ENCODE data around the gene PRPF8.
"Not testable (repeated sequence)": the region's sequence is repeated elsewhere in the genome, so short reads cannot be mapped to it uniquely, and the experiment has no call there.

Gene PRPF8

GRCh38 chr17:1716076-1716911 is 31.6 kb upstream of the PRPF8 start:
- peak; percentile 100 for DNase-seq (ENCODE audit: low spot score)

DNA sequence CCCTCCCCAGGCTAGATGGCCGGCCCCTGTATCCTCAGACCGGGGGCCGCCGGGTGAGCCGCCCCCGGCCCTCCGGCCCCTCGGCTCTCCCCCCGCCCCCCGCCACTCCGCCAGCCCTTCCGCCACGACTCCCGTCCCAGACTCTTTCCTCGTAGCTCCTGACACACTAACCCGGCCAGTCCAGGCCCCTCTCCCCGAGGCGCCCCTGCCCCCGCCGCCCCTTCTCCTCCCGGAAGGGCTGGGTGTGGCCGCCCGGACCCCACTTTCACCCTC is 31.1 kb upstream of the PRPF8 start:
- no peak for DNase-seq (ENCODE audit: low spot score)

- DNase-seq (ENCODE audit: low spot score), result no peak
These were observed 30.5 kb upstream of the PRPF8 start for GRCh38 chr17:1714980-1715802.

- peak; percentile 78 for DNase-seq (ENCODE audit: low spot score)
These were observed 29.8 kb upstream of the PRPF8 start for GRCh38 chr17:1714427-1714979.

GRCh38 chr17:1713878-1714426 is 29.3 kb upstream of the PRPF8 start:
- DNase-seq (ENCODE audit: low spot score), result no peak

GRCh38 chr17:1713160-1713877 is 28.7 kb upstream of the PRPF8 start:
- no peak for DNase-seq (ENCODE audit: low spot score)

GRCh38 chr17:1712271-1712670 is 27.6 kb upstream of the PRPF8 start:
- no peak for DNase-seq (ENCODE audit: low spot score)

DNA sequence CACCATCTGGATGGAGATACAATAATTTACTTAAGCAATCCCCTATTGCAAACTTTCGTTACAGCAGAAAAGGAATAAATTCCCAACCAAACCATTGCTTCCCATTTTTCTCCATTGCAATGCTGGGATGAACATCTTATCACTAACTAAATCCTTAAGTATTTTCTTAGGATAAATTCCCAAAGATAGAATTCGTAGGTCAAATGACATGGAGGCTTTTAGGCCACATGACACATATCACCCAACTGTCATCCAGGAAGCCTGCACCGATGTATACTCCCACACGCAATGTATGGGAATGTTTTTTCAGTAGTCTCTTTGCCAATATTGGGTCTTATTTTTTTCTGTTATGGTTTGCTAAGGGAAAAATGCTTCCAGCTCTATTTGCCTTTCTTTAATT is 27.1 kb upstream of the PRPF8 start:
- DNase-seq (ENCODE audit: low spot score), result no peak

GRCh38 chr17:1710807-1711553 is 26.3 kb upstream of the PRPF8 start:
- DNase-seq (ENCODE audit: low spot score), result no peak

DNA sequence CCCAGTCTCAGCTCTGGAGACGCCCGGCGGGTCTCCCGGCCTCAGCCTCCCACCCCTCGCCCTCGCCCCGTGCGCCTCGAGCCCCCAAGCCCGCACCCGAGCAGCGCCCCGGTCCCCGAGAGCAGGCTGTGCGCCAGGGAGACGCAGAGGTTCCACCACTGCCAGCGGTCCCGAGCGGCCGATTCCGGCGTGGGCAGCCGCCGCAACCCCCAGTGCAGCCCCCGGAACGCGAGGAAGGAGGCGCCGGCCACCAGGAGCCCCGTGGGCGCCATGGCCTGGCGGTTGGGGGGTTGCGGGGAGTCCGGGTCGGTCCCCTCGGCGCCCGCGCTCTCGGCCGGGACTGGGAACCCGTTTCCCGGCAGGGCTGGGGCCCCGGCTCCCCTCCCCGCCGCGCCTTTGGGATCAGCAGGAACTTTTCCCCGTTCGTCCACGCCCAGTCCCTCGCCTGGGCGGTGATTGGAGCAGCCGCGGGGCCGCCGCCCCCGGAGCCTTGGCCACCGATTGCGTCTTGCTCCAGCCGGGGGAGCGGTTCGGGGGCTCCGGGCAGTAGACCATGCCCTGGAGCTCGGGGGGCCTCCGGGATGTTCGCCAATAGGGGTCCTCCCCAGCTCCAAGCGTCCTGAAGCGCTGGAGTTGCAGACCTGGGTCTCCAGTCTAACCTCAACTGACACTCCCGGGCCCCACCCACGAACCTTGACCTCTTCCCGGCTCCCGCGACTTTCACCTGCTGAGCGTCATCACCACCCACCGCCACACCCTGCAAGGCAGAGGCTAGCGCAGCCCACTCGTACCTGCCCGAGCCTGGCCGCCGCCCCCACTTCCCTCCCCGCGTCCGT is 25.5 kb upstream of the PRPF8 start, which contains the start of gene TLCD2:
TSS of gene TLCD2 (minus strand) at position 407 of the 836 bp plus-strand sequence. CDS start at position 272, 135 bp downstream.
- no peak for DNase-seq (ENCODE audit: low spot score)

GRCh38 chr17:1709403-1709951 is 24.8 kb upstream of the PRPF8 start:
- DNase-seq (ENCODE audit: low spot score), result no peak

- not testable (repeated sequence) for DNase-seq (ENCODE audit: low spot score)
These were observed 24.2 kb upstream of the PRPF8 start for GRCh38 chr17:1708791-1709346.

GRCh38 chr17:1707107-1707506 is 22.4 kb upstream of the PRPF8 start:
- no peak for DNase-seq (ENCODE audit: low spot score)

DNA sequence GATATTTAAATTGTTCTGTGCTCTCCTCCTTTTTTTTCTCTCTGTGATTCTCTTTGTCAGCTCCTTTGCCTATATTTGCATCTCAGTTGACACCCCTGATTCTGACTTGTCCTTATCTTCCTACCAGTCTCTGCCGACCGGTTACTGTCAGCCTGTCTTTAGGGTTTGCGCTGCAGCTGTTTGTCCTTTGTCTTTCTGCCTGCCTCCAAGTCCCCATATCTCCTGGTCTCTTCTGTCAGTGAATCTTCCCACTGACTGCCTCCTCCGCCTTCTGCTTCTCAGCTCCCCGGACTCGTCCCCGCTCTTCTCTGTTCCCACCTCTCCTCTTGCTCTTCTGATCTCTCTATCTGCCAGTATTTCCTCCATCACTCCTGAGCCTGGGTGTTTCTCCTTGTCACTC is 20.3 kb upstream of the PRPF8 start:
- no peak for DNase-seq (ENCODE audit: low spot score)

DNA sequence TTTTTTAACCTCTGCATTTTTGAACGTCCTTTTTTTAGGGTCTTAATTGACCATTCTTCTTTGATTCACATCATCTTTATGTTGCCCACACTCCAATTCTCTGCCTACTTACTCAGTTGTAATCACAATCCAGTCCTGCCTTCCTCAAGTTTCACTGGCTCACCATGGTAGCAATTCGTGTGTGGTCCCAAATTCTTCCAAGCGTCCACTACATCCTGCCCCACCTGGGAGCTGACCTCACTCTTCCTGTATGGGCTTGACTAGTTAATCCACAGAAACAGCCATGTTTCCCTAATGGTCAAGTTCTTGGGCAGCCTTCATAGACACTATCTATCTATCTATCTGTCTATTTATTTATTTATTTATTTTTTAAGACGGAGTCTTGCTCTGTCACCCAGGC is 18.4 kb upstream of the PRPF8 start:
- no peak for DNase-seq (ENCODE audit: low spot score)

- not testable (repeated sequence) for DNase-seq (ENCODE audit: low spot score)
These were observed 15.2 kb upstream of the PRPF8 start for GRCh38 chr17:1699891-1700290.

GRCh38 chr17:1697681-1698080 is 13.0 kb upstream of the PRPF8 start:
- DNase-seq (ENCODE audit: low spot score), result no peak

DNA sequence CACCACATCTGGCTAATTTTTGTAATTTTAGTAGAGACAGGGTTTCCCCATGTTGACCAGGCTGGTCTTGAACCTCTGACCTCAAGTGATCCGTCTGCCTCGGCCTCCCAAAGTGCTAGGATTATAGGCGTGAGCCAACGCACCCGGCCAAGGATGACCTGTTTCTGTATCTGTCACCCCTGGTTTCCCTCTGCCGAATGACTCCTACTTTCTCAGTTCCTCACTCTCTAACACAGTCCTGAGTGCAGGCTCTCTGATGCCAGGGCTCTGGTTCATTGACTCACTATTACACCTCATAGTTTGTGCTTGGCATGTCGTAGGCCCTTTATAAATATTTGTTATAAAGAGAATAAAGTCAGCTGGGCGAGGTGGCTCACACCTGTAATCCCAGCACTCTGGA is 10.7 kb upstream of the PRPF8 start:
- no peak for DNase-seq (ENCODE audit: low spot score)

DNA sequence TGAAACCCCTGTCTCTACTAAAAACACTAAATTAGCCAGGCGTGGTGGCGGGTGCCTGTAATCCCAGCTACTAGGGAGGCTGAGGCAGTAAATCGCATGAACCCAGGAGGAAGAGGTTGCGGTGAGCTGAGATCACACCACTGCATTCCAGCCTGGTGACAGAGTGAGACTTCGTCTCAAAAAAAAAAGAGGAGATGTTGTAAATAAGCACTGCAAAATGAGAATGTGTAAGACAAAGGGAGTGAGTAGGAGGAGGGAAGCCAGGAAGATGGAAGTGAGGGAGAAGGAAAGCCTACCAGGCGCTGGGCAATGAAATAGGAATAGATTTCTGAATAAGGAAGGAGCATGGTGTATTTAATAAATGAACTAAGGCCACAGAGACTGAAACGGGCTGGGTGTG is 8.7 kb upstream of the PRPF8 start:
- DNase-seq (ENCODE audit: low spot score), result no peak
